Central memory CD8-positive, alpha-beta T cell (primary cell): ENCODE measurements around the gene PIP5K1C.

Experiments used
- ATAC-seq: fragments of 150-1000 bp; cut with Tn5 transposase; replicated peaks from 2 replicates; pipeline ENCODE4 v1.10.0; 2022; ENCODE audit warnings: mild to moderate bottlenecking, moderate FRiP score, moderate number of reproducible peaks; ENCODE audit not compliant: poor library complexity, severe bottlenecking; ENCODE audit errors: extremely low read depth
- DNase-seq, 2 donors: peaks; one replicate each; pipeline ENCODE4 v3.0.0; 2021; ENCODE audit warnings: low spot score in 2 of 2
- H3K27ac Mint-ChIP-seq: one replicate; pipeline ENCODE4 v1.8.0; 2022; ENCODE audit warnings: low read depth, mild to moderate bottlenecking, moderate library complexity, mixed read lengths
- H3K27me3 Mint-ChIP-seq: one replicate; pipeline ENCODE4 v1.8.0; 2022; ENCODE audit warnings: mixed read lengths
- H3K36me3 Mint-ChIP-seq: one replicate; pipeline ENCODE4 v1.8.0; 2022; ENCODE audit warnings: mild to moderate bottlenecking, moderate library complexity, mixed read lengths; ENCODE audit not compliant: insufficient read depth
- H3K4me1 Mint-ChIP-seq: one replicate; pipeline ENCODE4 v1.8.0; 2022; ENCODE audit warnings: mixed read lengths
- H3K4me3 Mint-ChIP-seq: one replicate; pipeline ENCODE4 v1.8.0; 2022; ENCODE audit warnings: mild to moderate bottlenecking, moderate library complexity, mixed read lengths
- H3K9me3 Mint-ChIP-seq: one replicate; pipeline ENCODE4 v1.8.0; 2022; ENCODE audit warnings: mixed read lengths

Gene PIP5K1C

GRCh38 chr19:3700242-3701032 is at the start of gene PIP5K1C:
Gene PIP5K1C, minus strand, starts transcription at chr19:3700468. Its CDS starts 78 bp downstream, at chr19:3700390.
- Mint-ChIP-seq H3K4me1 (peaks cover 37% of the 10 kb centered on the region), H3K36me3 (no peaks in the 10 kb centered on the region), H3K4me3 (peak within 1 kb of the TSS; percentile 92), H3K9me3 (no peaks in the 10 kb centered on the region), H3K27me3 (no peaks in the 10 kb centered on the region), H3K27ac (peak within 1 kb of the TSS; percentile 72)
- peak; percentile 86 to 91 for DNase-seq
- peak; percentile 85 for ATAC-seq

GRCh38 chr19:3748965-3749364 is 48.7 kb upstream of the PIP5K1C start:
- no peak overlapping the region for H3K27ac Mint-ChIP-seq
- no peaks in the 10 kb centered on the region for H3K9me3 Mint-ChIP-seq
- H3K27me3 Mint-ChIP-seq = no peaks in the 10 kb centered on the region
- H3K4me3 Mint-ChIP-seq = no peak overlapping the region
- peaks cover 7% of the 10 kb centered on the region for H3K36me3 Mint-ChIP-seq
- ATAC-seq (no peak), DNase-seq (no peak)
- no peaks in the 10 kb centered on the region for H3K4me1 Mint-ChIP-seq

- Mint-ChIP-seq H3K4me1 (no peaks in the 10 kb centered on the region), H3K36me3 (peaks cover 7% of the 10 kb centered on the region), H3K27me3 (no peaks in the 10 kb centered on the region), H3K4me3 (no peak overlapping the region), H3K27ac (peak overlapping the region; percentile 46), H3K9me3 (no peaks in the 10 kb centered on the region)
- ATAC-seq = no peak
- no peak for DNase-seq
Measured at GRCh38 chr19:3746371-3747056, 46.2 kb upstream of the PIP5K1C start.

GRCh38 chr19:3745363-3746045 is 45.2 kb upstream of the PIP5K1C start:
- Mint-ChIP-seq H3K9me3 (no peaks in the 10 kb centered on the region), H3K4me1 (no peaks in the 10 kb centered on the region), H3K4me3 (no peak overlapping the region), H3K27me3 (no peaks in the 10 kb centered on the region), H3K36me3 (peaks cover 2% of the 10 kb centered on the region), H3K27ac (no peak overlapping the region)
- ATAC-seq (no peak), DNase-seq (no peak)

- H3K4me3 Mint-ChIP-seq = no peak overlapping the region
- DNase-seq = no peak
- no peaks in the 10 kb centered on the region for H3K27me3 Mint-ChIP-seq
- no peak overlapping the region for H3K27ac Mint-ChIP-seq
- H3K9me3 Mint-ChIP-seq = no peaks in the 10 kb centered on the region
- no peaks in the 10 kb centered on the region for H3K36me3 Mint-ChIP-seq
- no peaks in the 10 kb centered on the region for H3K4me1 Mint-ChIP-seq
- no peak for ATAC-seq
Measured at GRCh38 chr19:3743486-3743885, 43.2 kb upstream of the PIP5K1C start.

- no peaks in the 10 kb centered on the region for H3K27me3 Mint-ChIP-seq
- ATAC-seq = no peak
- H3K27ac Mint-ChIP-seq = no peak overlapping the region
- no peak overlapping the region for H3K4me3 Mint-ChIP-seq
- no peaks in the 10 kb centered on the region for H3K9me3 Mint-ChIP-seq
- no peak for DNase-seq
- no peaks in the 10 kb centered on the region for H3K4me1 Mint-ChIP-seq
- H3K36me3 Mint-ChIP-seq = no peaks in the 10 kb centered on the region
Measured at GRCh38 chr19:3740431-3740830, 40.2 kb upstream of the PIP5K1C start.

GRCh38 chr19:3738477-3739220 is 38.4 kb upstream of the PIP5K1C start:
- no peaks in the 10 kb centered on the region for H3K36me3 Mint-ChIP-seq
- no peak overlapping the region for H3K27ac Mint-ChIP-seq
- no peaks in the 10 kb centered on the region for H3K9me3 Mint-ChIP-seq
- no peaks in the 10 kb centered on the region for H3K4me1 Mint-ChIP-seq
- no peak for ATAC-seq
- DNase-seq = no peak
- H3K4me3 Mint-ChIP-seq = no peak overlapping the region
- no peaks in the 10 kb centered on the region for H3K27me3 Mint-ChIP-seq

- no peak for ATAC-seq
Measured at GRCh38 chr19:3737487-3738205, 37.4 kb upstream of the PIP5K1C start.

GRCh38 chr19:3736106-3736724 is 35.9 kb upstream of the PIP5K1C start:
- DNase-seq (no peak), ATAC-seq (no peak)
- no peaks in the 10 kb centered on the region for H3K36me3 Mint-ChIP-seq
- H3K4me1 Mint-ChIP-seq = no peaks in the 10 kb centered on the region
- H3K4me3 Mint-ChIP-seq = no peak overlapping the region
- H3K27ac Mint-ChIP-seq = no peak overlapping the region
- H3K9me3 Mint-ChIP-seq = no peaks in the 10 kb centered on the region
- no peaks in the 10 kb centered on the region for H3K27me3 Mint-ChIP-seq

More at GRCh38 chr19:3737487-3738205, 37.4 kb upstream of the PIP5K1C start:
- H3K27ac Mint-ChIP-seq = peak overlapping the region; percentile 66
- no peaks in the 10 kb centered on the region for H3K27me3 Mint-ChIP-seq
- no peaks in the 10 kb centered on the region for H3K9me3 Mint-ChIP-seq
- no peaks in the 10 kb centered on the region for H3K36me3 Mint-ChIP-seq
- H3K4me3 Mint-ChIP-seq = no peak overlapping the region
- H3K4me1 Mint-ChIP-seq = no peaks in the 10 kb centered on the region
- no peak for DNase-seq

- H3K36me3 Mint-ChIP-seq = no peaks in the 10 kb centered on the region
- no peak for ATAC-seq
- H3K27ac Mint-ChIP-seq = no peak overlapping the region
- no peaks in the 10 kb centered on the region for H3K9me3 Mint-ChIP-seq
- DNase-seq = no peak
- no peaks in the 10 kb centered on the region for H3K4me1 Mint-ChIP-seq
- H3K27me3 Mint-ChIP-seq = no peaks in the 10 kb centered on the region
- H3K4me3 Mint-ChIP-seq = no peak overlapping the region
Measured at GRCh38 chr19:3734310-3734600, 34.0 kb upstream of the PIP5K1C start.

- Mint-ChIP-seq H3K27me3 (no peaks in the 10 kb centered on the region), H3K4me1 (no peaks in the 10 kb centered on the region), H3K4me3 (no peak overlapping the region), H3K27ac (no peak overlapping the region), H3K9me3 (no peaks in the 10 kb centered on the region), H3K36me3 (no peaks in the 10 kb centered on the region)
- no peak for DNase-seq
- ATAC-seq = no peak
Measured at GRCh38 chr19:3733549-3734309, 33.5 kb upstream of the PIP5K1C start.
